ENCODE results near the gene SPOP.

DNA sequence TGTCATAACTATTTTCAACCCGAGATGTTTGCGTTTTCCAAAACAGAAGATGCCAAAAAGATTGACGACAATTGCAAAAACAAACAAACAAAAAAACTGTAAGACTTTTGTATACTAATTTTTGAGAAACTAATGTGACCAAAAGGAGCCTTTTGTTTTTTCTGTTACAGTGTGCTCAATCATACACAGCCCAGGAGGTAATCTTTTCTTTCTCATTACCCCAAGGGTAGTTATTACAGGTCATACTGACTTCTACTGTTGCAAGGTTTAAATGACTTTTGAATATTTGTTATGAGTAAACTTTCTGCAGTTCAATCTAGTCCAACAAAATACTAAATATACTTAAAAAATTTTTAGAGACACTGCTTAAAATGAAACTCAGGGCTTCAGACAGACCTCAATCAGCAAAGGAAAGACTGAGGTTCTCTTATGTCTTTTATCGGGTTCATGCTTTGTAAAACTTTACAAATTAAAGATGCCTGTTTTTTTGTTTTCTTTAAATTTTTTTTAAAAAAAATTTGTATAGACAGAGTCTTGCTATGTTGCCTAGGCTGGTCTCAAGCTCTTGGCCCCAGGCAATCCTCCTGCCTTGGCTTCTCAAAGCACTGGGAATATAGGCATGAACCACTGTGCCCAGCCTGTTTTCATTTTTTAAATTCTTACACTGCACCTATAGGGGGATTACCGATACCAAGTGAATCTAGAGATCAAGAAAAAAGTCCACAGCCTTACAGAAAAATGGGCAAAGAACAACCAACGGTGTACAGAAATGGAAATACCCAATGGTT lies 47.6 kb downstream of the SPOP start:
- TF ChIP-seq DMBX1 (CRISPR knock-in tag; IDR thresholded peaks at IDR 0.05; ENCODE audit: borderline replicate concordance) (no peak), TBL1XR1 (IDR thresholded peaks at IDR 0.05; ENCODE audit: low read length in 2 of 2) (no peak), SUPT5H (IDR thresholded peaks at IDR 0.05) (no peak)
- TF ChIP-seq, protein P1, sequence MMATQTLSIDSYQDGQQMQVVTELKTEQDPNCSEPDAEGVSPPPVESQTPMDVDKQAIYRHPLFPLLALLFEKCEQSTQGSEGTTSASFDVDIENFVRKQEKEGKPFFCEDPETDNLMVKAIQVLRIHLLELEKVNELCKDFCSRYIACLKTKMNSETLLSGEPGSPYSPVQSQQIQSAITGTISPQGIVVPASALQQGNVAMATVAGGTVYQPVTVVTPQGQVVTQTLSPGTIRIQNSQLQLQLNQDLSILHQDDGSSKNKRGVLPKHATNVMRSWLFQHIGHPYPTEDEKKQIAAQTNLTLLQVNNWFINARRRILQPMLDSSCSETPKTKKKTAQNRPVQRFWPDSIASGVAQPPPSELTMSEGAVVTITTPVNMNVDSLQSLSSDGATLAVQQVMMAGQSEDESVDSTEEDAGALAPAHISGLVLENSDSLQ (IDR thresholded peaks at IDR 0.05) = no peak
